Esophagus muscularis mucosa (tissue), 4 donors: ENCODE measurements around the gene LRP1. TPM values are rescaled to one million over a fixed set of nuclear protein-coding genes. Genes with fewer than 3 reads are reported as not detected.

Source experiments
- DNase-seq: peaks from one replicate; pipeline ENCODE4 v3.0.0-alpha.2; 2017; ENCODE audit errors: extremely low spot score
- H3K27ac ChIP-seq, 4 donors: fragments of 200-600 bp; sonication (generic); replicated peaks in 1 of 4; 1 replicate in 3 of 4; 2 replicates in 1 of 4; pipeline ENCODE4 v1.5.1; 2016 to 2019; ENCODE audit warnings: mild to moderate bottlenecking in 1 of 4
- H3K27me3 ChIP-seq, 4 donors: fragments of 200-600 bp; sonication (generic); one replicate each; pipeline versions ENCODE4 v1.5.1 to v1.6.0; 2016 to 2019
- H3K36me3 ChIP-seq, 4 donors: fragments of 200-600 bp; sonication (generic); one replicate each; pipeline ENCODE4 v1.5.1; 2016 to 2019
- H3K4me1 ChIP-seq, 4 donors: fragments of 200-600 bp; sonication (generic); one replicate each; pipeline ENCODE4 v1.5.1; 2016 to 2019
- H3K4me3 ChIP-seq, 4 donors: fragments of 200-600 bp; sonication (generic); 1 replicate in 2 of 4; 2 replicates in 2 of 4; pipeline ENCODE4 v1.5.1; 2016 to 2019; ENCODE audit warnings: mild to moderate bottlenecking in 4 of 4, moderate library complexity in 1 of 4
- H3K9me3 ChIP-seq, 4 donors: fragments of 200-600 bp; sonication (generic); 1 replicate in 3 of 4; 2 replicates in 1 of 4; pipeline ENCODE4 v1.5.1; 2016 to 2019
- EP300 ChIP-seq: sonication (generic); formaldehyde crosslinking; IDR thresholded peaks from one replicate; pipeline ENCODE4 v1.6.1; 2017; ENCODE audit warnings: antibody characterized with exemption
- POLR2A ChIP-seq: fragments of 450-650 bp; IDR thresholded peaks from one replicate; pipeline ENCODE4 v1.6.1; 2017; ENCODE audit warnings: antibody characterized with exemption, moderate library complexity, mild to moderate bottlenecking, low read depth
- POLR2AphosphoS5 ChIP-seq, 2 donors: sonication (generic); formaldehyde crosslinking; IDR thresholded peaks; one replicate each; pipeline ENCODE4 v1.6.1; 2017; ENCODE audit warnings: antibody characterized with exemption in 2 of 2
- WGBS: methylation state at CpG from one replicate; pipeline ENCODE4 v1.1.5; 2018; 5-methylcytosine and 5-hydroxymethylcytosine counted together
- intact Hi-C: fragments of 100-400 bp; cut with DNase I; formaldehyde crosslinking; loops from one replicate; pipeline ENCODE4 v1.15.1; 2023
- total RNA-seq, 4 donors: library from RNA; depleted of rRNA; stranded (reverse); fragments of >200 nt; gene quantifications; one replicate each; pipeline versions ENCODE4 v1.1.0 to v1.2.1, GENCODE V29; 2016
- TF ChIP-seq, protein P1 (sequence below), 3 experiments: fragments of 200-600 bp in 2 of 3; fragments of 450-650 bp in 1 of 3; sonication (generic) in 2 of 3; IDR thresholded peaks; one replicate each; pipeline ENCODE4 v1.5.1; 2017 to 2019; ENCODE audit warnings: antibody characterized with exemption in 3 of 3, mild to moderate bottlenecking in 2 of 3, moderate library complexity in 1 of 3

LRP1 gene
- total RNA-seq, 4 donors from 2014 or later: 203 to 338 (median 250) TPM

DNA sequence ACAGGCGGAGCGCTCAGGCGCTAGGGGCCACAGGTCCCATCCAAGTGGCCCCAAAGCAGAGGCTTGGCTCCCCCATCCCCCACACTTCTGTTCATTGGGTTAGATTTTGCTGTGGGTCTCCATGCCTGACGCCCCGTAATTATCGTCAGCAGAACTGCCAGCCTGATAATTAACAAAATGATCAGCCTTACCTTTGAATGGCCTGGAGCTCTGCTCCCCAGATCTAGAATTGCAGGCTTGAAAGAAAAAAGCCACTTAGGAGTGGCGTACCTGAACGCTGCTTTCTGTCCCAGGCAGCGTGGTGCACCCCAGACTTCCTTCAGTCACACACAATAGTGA lies 47.8 kb downstream of the LRP1 start:
- Histone ChIP-seq H3K4me1 (peaks cover 0 to 22% (median 13%) of the 10 kb centered on the region in 4 donors), H3K36me3 (peaks cover 32 to 88% (median 84%) of the 10 kb centered on the region in 4 donors), H3K27me3 (no peaks in the 10 kb centered on the region), H3K27ac (peak overlapping the region in 1 of 4 donors; percentile 5), H3K4me3 (no peak overlapping the region), H3K9me3 (no peaks in the 10 kb centered on the region)
- DNase-seq: no peak
- 88% methylated on average over 5 of the region's 9 CpGs for WGBS
- intact Hi-C loops: no loop called here
- no peak for TF ChIP-seq POLR2A
- TF ChIP-seq, protein P1, sequence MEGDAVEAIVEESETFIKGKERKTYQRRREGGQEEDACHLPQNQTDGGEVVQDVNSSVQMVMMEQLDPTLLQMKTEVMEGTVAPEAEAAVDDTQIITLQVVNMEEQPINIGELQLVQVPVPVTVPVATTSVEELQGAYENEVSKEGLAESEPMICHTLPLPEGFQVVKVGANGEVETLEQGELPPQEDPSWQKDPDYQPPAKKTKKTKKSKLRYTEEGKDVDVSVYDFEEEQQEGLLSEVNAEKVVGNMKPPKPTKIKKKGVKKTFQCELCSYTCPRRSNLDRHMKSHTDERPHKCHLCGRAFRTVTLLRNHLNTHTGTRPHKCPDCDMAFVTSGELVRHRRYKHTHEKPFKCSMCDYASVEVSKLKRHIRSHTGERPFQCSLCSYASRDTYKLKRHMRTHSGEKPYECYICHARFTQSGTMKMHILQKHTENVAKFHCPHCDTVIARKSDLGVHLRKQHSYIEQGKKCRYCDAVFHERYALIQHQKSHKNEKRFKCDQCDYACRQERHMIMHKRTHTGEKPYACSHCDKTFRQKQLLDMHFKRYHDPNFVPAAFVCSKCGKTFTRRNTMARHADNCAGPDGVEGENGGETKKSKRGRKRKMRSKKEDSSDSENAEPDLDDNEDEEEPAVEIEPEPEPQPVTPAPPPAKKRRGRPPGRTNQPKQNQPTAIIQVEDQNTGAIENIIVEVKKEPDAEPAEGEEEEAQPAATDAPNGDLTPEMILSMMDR (IDR thresholded peaks at IDR 0.05): no peak
- TF ChIP-seq POLR2AphosphoS5 (IDR thresholded peaks at IDR 0.05): no peak
- TF ChIP-seq EP300: no peak

DNA sequence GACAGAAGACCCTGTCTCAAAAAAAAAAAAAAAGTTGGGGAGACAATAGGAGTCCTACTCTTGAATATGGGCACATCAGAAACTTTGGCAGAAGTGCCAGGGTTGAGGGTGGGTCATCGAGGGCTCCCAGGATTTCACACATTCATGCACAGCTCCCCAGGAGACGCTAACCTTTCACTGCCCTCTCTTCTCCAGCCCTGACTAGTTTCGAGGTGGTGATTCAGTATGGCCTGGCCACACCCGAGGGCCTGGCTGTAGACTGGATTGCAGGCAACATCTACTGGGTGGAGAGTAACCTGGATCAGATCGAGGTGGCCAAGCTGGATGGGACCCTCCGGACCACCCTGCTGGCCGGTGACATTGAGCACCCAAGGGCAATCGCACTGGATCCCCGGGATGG lies 48.6 kb downstream of the LRP1 start:
- H3K27me3 ChIP-seq: no peaks in the 10 kb centered on the region
- TF ChIP-seq POLR2A (no peak), EP300 (no peak), POLR2AphosphoS5 (IDR thresholded peaks at IDR 0.05) (no peak)
- TF ChIP-seq, protein P1 (IDR thresholded peaks at IDR 0.05): no peak
- peaks cover 32 to 94% (median 89%) of the 10 kb centered on the region in 4 donors for H3K36me3 ChIP-seq
- H3K4me1 ChIP-seq: peaks cover 0 to 15% (median 9%) of the 10 kb centered on the region in 4 donors
- intact Hi-C loops: no loop called here
- no peak overlapping the region for H3K27ac ChIP-seq
- no peaks in the 10 kb centered on the region for H3K9me3 ChIP-seq
- H3K4me3 ChIP-seq: no peak overlapping the region
- 83% methylated on average over 8 of the region's 9 CpGs for WGBS
- DNase-seq: no peak

DNA sequence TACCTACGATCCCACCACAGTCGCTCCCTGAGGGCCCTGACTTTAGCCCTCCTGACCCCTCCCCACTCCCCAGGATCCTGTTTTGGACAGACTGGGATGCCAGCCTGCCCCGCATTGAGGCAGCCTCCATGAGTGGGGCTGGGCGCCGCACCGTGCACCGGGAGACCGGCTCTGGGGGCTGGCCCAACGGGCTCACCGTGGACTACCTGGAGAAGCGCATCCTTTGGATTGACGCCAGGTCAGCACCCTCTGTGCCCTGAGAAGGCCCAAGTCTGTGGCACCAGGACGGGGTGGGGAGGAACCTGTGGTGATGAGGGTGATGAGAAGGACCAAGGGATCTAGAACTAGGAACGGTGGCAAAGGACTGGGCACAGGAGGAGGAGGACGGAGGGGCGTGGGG lies 49.1 kb downstream of the LRP1 start:
- TF ChIP-seq EP300: no peak
- TF ChIP-seq POLR2AphosphoS5 (IDR thresholded peaks at IDR 0.05): no peak
- Histone ChIP-seq H3K4me1 (peaks cover 0 to 15% (median 9%) of the 10 kb centered on the region in 4 donors), H3K36me3 (peaks cover 32 to 97% (median 89%) of the 10 kb centered on the region in 4 donors), H3K9me3 (no peaks in the 10 kb centered on the region), H3K27ac (no peak overlapping the region), H3K27me3 (no peaks in the 10 kb centered on the region), H3K4me3 (no peak overlapping the region)
- 93% methylated on average over 16 of the region's 16 CpGs for WGBS
- no peak for DNase-seq
- intact Hi-C loops: no loop called here

DNA sequence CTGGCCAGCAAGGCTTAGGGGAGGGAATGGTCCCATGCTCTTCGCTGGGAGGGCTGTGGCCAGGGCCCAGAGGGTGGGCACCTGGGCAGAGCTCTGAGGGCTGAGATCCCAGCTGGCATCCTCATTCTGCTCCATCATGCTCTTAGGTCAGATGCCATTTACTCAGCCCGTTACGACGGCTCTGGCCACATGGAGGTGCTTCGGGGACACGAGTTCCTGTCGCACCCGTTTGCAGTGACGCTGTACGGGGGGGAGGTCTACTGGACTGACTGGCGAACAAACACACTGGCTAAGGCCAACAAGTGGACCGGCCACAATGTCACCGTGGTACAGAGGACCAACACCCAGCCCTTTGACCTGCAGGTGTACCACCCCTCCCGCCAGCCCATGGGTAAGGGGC lies 49.9 kb downstream of the LRP1 start:
- Histone ChIP-seq H3K27ac (no peak overlapping the region), H3K36me3 (peaks cover 32 to 91% (median 84%) of the 10 kb centered on the region in 4 donors)
- intact Hi-C loops: no loop called here

DNA sequence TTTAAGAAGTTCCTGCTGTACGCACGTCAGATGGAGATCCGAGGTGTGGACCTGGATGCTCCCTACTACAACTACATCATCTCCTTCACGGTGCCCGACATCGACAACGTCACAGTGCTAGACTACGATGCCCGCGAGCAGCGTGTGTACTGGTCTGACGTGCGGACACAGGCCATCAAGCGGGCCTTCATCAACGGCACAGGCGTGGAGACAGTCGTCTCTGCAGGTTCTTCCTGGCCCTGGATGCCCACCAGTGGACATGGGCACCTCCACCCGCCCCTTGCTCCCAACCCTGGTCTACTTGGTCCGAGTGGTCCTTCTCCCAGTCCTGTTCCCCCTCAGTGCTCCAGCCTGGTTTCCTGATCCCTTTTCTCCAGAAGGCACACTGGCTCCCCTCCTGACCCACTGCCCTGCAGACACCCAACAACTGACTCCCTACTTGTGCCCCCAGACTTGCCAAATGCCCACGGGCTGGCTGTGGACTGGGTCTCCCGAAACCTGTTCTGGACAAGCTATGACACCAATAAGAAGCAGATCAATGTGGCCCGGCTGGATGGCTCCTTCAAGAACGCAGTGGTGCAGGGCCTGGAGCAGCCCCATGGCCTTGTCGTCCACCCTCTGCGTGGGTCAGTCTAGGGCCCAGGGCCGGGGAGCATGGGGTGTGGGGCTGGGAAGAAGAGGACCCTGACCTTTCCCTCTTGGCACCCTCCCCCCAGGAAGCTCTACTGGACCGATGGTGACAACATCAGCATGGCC lies 51.2 kb downstream of the LRP1 start:
- no peaks in the 10 kb centered on the region for H3K9me3 ChIP-seq
- WGBS: 81% methylated on average over 11 of the region's 27 CpGs
- intact Hi-C loops: no loop called here
- TF ChIP-seq POLR2A: no peak
- TF ChIP-seq, protein P1 (IDR thresholded peaks at IDR 0.05): no peak
- no peak for TF ChIP-seq EP300
- no peak for TF ChIP-seq POLR2AphosphoS5 (IDR thresholded peaks at IDR 0.05)
- peaks cover 42 to 91% (median 85%) of the 10 kb centered on the region in 4 donors for H3K36me3 ChIP-seq
- no peak overlapping the region for H3K4me3 ChIP-seq
- no peak for DNase-seq
- H3K27ac ChIP-seq: no peak overlapping the region
- H3K4me1 ChIP-seq: peaks cover 0 to 15% (median 9%) of the 10 kb centered on the region in 4 donors
- H3K27me3 ChIP-seq: no peaks in the 10 kb centered on the region

More for the DNA sequence above, 49.9 kb downstream of the LRP1 start:
- no peak for TF ChIP-seq POLR2AphosphoS5 (IDR thresholded peaks at IDR 0.05)
- TF ChIP-seq, protein P1 (IDR thresholded peaks at IDR 0.05): no peak
- TF ChIP-seq POLR2A: no peak
- no peak for TF ChIP-seq EP300
- 81% methylated on average over 14 of the region's 14 CpGs for WGBS
- DNase-seq: no peak
- peaks cover 0 to 15% (median 9%) of the 10 kb centered on the region in 4 donors for H3K4me1 ChIP-seq
- no peaks in the 10 kb centered on the region for H3K9me3 ChIP-seq
- H3K4me3 ChIP-seq: no peak overlapping the region
- H3K27me3 ChIP-seq: no peaks in the 10 kb centered on the region
